GM13977 (cell line): ENCODE results near the gene BSG.

Source experiments
- DNase-seq: peaks from one replicate; pipeline ENCODE4 v3.0.0; 2012; ENCODE audit warnings: low spot score
- CTCF ChIP-seq: IDR thresholded peaks from 2 replicates; pipeline ENCODE4 v1.5.1; 2012; ENCODE audit warnings: mild to moderate bottlenecking, control low read depth; ENCODE audit not compliant: insufficient read depth; ENCODE audit errors: extremely low read depth, missing control alignments
- in situ Hi-C: fragments of 300-500 bp; cut with MboI; formaldehyde crosslinking; loops from one replicate; pipeline ENCODE4 v1.12.0; 2022; ENCODE audit warnings: low sequenced_read_pairs, low pct_unique_long_range_greater_than_20kb, mixed read lengths, inconsistent platforms; ENCODE audit not compliant: unreplicated experiment

The BSG gene

DNA sequence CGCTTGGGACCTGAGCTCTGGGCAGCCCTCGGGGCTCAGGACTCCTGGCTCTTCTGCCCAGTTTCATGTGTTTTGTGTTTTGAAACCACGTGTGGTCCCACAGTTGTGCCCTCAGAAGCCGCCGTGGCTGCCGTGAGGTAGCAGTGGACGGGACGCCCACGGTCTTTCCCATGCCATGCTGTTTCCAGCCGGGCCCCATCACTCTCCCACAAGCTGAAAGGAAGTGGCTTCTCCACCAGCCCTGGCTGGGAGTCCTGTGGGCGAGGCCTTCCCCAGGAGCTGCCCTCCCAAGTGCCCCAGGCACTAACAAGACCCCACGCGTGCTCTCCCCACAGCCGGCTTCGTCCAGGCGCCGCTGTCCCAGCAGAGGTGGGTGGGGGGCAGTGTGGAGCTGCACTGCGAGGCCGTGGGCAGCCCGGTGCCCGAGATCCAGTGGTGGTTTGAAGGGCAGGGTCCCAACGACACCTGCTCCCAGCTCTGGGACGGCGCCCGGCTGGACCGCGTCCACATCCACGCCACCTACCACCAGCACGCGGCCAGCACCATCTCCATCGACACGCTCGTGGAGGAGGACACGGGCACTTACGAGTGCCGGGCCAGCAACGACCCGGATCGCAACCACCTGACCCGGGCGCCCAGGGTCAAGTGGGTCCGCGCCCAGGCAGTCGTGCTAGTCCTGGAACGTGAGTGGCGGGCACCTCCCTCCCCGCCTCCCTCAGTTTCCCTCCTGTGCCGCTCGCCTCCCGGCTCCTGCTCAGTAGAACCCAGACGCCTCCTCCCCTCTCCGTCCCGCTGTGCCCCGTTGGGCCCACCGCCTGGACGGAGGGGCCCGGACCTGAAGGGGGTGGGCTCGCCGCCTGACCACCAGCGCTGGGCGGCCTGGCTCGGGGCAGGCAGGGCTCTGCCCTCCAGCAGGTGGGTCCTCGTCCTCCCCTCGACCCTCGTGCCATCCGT is 5.3 kb downstream of the BSG start:
- DNase-seq: no peak
- TF ChIP-seq CTCF: no peak
- in situ Hi-C loops: loop anchor here (25.0 kb wide), 1 partner anchor 160 kb away; no protein-coding TSS in a partner anchor

DNA sequence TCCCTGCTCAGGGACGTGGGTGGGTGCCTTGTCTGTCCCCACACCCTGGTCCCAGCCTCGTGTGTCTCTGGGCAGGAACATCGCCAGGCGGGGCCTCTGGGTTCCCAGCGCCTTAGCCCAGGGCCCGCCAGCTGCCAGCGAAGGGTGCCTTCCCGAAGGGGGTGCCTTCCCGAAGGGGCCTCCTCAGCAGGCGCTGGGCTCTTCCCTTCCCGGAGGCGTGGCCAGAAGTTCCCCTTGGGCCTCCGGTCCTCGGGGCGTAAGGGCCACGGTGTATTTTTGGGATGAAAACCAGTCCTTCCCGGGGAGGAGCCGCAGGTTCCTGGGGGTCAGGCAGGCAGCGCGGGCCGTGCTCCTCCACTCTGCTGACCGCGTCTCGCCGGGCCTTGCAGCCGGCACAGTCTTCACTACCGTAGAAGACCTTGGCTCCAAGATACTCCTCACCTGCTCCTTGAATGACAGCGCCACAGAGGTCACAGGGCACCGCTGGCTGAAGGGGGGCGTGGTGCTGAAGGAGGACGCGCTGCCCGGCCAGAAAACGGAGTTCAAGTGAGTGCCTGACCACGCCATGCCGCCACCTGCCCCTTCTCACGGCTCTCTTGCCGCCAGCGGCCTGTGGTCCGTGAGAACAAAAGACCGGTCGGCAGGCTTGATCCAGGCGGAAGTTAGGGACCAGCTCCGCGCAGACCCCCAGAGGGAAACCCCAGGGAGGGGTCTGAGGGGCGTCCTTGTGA is 6.9 kb downstream of the BSG start:
- TF ChIP-seq CTCF: no peak
- DNase-seq: no peak
- in situ Hi-C loops: loop anchor here (25.0 kb wide), 1 partner anchor 158 kb away; no protein-coding TSS in a partner anchor

DNA sequence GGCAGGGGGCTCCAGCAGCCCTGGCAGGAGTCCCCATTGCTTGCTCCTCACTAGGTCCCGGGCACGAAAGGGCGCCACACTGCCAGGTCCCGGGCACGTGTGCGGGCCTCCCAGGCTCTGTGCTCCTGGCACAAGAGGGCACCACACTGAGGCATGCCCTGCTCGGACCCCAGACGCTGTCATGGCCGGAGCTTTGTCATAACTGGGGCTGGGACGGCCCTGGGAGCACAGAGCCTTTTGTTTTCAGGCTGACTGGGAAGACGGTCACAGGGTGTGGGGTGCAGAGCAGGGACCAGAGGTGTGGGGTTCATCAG is 7.4 kb downstream of the BSG start:
- in situ Hi-C loops: loop anchor here (25.0 kb wide), 1 partner anchor 158 kb away; no protein-coding TSS in a partner anchor
- DNase-seq: no peak
- no peak for TF ChIP-seq CTCF

GRCh38 chr19:580274-580835 is 8.0 kb downstream of the BSG start:
- no peak for TF ChIP-seq CTCF
- DNase-seq: no peak
- in situ Hi-C loops: loop anchor here (25.0 kb wide), 1 partner anchor 157 kb away; no protein-coding TSS in a partner anchor

GRCh38 chr19:581399-582111 is 9.2 kb downstream of the BSG start:
- no peak for TF ChIP-seq CTCF
- in situ Hi-C loops: loop anchor here (25.0 kb wide), 1 partner anchor 156 kb away; no protein-coding TSS in a partner anchor
- no peak for DNase-seq
